WI38 (cell line): ENCODE data around the gene NRP1.

Experiments
- H3K4me3 ChIP-seq: 2 replicates; pipeline ENCODE4 v1.5.1; 2011; ENCODE audit warnings: low read depth, mild to moderate bottlenecking, control low read depth, low read length
- TF ChIP-seq, protein P1 (sequence below): IDR thresholded peaks from 2 replicates; pipeline ENCODE4 v1.5.1; 2012; ENCODE audit warnings: low read depth, mild to moderate bottlenecking, control low read depth, low read length

Gene NRP1

DNA sequence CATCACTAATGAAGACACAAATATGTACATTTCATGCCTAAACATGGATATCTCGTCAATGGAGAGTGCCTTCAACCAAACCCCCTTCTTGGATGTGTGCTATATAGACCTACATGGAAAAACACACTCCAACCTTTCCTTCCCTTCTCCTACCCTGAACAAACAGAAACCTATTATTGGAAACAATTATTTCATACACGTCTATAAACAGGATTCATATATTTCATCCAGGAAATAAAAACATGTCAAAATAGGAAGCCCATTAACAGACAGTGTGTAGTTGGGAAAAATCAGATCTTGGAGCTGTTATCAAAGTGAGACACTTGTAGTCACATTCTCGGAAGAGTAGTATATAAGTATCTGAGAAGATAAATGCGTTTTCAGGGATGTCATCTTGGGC is 81.1 kb downstream of the NRP1 start:
- no peak overlapping the region for H3K4me3 ChIP-seq
- TF ChIP-seq, protein P1, sequence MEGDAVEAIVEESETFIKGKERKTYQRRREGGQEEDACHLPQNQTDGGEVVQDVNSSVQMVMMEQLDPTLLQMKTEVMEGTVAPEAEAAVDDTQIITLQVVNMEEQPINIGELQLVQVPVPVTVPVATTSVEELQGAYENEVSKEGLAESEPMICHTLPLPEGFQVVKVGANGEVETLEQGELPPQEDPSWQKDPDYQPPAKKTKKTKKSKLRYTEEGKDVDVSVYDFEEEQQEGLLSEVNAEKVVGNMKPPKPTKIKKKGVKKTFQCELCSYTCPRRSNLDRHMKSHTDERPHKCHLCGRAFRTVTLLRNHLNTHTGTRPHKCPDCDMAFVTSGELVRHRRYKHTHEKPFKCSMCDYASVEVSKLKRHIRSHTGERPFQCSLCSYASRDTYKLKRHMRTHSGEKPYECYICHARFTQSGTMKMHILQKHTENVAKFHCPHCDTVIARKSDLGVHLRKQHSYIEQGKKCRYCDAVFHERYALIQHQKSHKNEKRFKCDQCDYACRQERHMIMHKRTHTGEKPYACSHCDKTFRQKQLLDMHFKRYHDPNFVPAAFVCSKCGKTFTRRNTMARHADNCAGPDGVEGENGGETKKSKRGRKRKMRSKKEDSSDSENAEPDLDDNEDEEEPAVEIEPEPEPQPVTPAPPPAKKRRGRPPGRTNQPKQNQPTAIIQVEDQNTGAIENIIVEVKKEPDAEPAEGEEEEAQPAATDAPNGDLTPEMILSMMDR: no peak

DNA sequence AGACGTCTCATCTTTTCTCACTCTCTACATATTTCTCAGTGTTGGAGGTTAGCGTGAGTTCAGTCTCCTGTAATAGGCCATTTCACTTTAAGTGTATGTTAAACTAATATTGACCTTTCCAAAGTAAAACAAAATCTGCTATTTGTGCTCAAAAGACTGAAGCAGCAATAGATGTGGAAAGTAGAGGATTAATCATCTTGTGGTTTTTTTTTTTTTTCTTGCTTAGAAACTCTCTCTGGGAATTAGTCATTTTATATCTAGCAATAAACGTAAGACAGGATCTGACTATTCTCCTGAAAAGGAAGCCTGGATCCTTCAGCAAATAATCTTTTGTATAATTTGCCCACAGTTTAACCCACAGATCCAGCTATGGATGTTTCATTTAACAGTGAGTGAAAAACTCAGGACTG is 81.7 kb downstream of the NRP1 start:
- TF ChIP-seq, protein P1: no peak
- no peak overlapping the region for H3K4me3 ChIP-seq

DNA sequence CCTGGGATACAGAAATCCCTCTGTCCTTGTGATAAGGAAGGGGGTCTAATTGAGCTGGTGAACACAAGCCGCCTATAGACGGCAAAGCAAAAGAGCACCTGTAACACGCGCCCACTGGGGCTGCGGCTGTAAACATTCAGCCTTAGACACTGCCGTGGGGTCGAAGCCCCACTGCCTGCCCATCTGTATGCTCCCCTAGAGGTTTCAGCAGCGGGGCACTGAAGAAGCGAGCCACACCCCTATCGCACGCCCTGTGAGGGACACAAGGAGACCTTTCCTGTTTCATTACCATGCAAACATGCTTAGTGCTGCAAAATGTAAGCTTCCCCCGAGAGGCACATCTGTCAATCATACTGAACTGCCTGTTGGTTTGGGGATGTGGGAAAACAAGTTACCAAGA is 82.1 kb downstream of the NRP1 start:
- TF ChIP-seq, protein P1: no peak
- no peak overlapping the region for H3K4me3 ChIP-seq

DNA sequence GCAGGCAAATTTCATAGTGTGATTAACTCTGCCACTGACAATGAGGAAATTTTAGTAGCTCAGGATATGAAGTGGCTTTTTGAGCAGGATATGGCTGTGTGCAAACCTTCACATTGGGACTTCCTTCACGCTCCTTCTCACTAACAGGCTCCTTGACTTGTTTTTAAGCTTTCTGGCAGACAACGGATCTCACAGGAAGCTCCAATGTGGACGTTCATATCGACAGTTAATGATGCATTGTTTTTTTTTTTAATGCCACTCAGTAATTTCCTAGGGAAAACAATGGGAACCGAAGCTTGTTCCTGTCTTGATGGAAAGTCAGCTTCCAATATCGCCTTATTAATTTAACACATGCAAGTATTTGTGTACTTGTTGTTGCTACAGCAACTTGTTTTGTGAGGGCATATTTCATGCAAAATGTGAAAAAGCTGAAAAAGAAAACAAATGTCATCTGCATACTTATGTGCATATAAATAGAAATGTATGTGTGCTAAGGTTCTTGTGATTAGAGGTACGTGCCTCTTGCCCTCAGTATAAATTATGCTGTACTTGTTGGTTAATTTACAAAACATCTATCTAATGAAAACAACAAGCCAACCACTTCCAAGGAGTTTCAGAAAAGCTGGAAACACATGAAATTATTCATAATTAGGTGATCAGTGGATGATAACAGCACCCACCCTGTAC is 84.7 kb downstream of the NRP1 start:
- TF ChIP-seq, protein P1: no peak
- H3K4me3 ChIP-seq: no peak overlapping the region

DNA sequence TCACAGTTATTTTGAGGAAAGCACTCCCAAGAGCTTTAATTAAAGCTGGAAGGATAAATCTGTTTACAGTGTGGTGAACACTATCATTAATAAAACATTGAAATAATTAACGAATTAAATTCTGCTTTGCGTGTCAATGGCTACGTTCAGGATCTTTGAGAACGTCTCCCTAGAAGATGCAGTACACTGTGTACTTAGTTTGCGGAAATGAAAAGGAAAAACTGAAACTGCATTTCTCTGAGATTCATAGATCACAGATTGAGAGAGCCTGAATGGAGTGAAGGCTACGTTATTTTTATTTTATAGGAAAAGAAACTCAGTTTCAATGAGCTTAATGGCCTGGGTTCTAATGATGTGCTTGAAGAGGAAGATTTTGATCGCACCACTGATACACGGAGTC is 85.3 kb downstream of the NRP1 start:
- no peak overlapping the region for H3K4me3 ChIP-seq
- TF ChIP-seq, protein P1: no peak

DNA sequence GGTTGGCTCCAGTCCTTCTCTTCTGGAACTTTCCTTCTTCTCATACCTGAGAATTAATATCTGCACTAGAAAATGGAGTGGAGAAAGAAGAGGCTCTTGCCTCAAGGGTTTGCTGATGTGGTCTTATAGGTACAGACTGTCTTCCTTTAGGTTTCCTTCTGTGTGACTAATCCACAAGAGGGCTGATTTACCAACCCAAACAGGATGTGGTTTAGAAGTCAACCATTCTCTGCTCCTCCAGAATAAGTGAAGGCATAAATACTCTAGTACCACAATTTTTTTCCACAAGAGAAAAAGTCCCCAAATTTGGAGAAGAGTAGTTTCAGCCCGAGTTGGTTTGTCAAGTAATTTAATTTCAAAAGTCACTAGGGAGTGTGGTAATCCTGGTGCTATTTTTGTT is 85.8 kb downstream of the NRP1 start:
- TF ChIP-seq, protein P1: no peak
- no peak overlapping the region for H3K4me3 ChIP-seq

DNA sequence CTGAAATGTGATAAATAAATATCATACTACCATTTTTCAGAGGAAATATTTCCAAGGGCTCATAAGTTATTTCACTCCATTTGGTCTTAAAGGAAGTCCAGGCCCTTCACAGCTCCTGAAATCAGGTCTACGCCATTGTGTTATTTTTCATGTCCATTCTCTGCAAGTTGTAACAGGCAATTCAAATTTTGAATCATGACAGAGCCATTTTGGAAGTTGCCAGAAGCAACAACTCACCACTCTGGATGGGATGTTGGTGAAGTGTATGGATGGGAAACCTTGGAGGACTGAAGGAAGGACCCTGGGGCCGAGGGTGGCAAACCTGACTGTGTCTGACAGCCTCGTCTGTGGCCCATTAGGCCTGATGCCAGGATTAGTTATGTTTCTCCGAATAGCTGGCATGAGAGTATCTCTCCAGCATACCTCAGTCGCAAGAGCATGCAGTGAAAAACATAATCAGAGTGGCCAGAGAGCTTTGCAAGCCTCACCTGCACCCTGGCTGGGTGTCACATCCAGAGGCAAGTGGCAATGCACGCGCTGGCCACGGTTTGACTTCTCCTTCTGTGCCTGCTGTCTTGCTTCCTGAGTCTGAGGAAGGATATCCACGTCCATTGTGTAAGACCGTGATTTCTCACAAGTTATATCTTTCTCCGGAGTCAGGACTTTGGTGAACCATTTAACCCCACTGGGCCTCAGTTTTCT is 87.1 kb downstream of the NRP1 start:
- H3K4me3 ChIP-seq: no peak overlapping the region

More for the DNA sequence above, 87.1 kb downstream of the NRP1 start:
- TF ChIP-seq, protein P1: no peak
